Measurements from ENCODE around the gene PSMA5.

DNA sequence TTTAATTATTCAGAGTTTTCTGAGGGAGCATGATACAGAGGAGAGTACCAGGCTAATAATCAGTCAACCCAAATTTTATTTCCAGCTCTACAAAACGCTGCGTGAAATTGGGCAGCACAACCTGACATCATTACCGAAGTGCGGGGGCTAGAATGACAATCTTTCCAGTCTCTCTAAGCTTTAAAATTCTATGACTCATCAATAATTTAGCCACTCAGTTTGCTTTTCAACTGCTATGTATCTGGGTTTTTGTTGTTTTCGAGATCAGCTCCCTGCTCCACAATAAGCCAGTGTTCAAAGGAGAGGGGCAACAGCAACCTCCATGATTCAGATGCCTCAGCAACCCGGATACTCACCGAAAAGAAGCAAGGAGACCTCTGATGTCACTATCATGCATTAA, 42.4 kb downstream of the PSMA5 start:
- TF ChIP-seq POLR2A (IDR thresholded peaks at IDR 0.05) = no peak
- TF ChIP-seq, protein P1, sequence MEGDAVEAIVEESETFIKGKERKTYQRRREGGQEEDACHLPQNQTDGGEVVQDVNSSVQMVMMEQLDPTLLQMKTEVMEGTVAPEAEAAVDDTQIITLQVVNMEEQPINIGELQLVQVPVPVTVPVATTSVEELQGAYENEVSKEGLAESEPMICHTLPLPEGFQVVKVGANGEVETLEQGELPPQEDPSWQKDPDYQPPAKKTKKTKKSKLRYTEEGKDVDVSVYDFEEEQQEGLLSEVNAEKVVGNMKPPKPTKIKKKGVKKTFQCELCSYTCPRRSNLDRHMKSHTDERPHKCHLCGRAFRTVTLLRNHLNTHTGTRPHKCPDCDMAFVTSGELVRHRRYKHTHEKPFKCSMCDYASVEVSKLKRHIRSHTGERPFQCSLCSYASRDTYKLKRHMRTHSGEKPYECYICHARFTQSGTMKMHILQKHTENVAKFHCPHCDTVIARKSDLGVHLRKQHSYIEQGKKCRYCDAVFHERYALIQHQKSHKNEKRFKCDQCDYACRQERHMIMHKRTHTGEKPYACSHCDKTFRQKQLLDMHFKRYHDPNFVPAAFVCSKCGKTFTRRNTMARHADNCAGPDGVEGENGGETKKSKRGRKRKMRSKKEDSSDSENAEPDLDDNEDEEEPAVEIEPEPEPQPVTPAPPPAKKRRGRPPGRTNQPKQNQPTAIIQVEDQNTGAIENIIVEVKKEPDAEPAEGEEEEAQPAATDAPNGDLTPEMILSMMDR (IDR thresholded peaks at IDR 0.05) = no peak
- TF ChIP-seq POLR2AphosphoS5 (IDR thresholded peaks at IDR 0.05) = no peak

Measured in upper lobe of left lung (tissue), 4 donors.